Uterus (tissue), 2 donors: ENCODE measurements around the gene SLC6A6.

Experiments
- POLR2A ChIP-seq, 2 donors: fragments of 450-650 bp; IDR thresholded peaks; one replicate each; pipeline ENCODE4 v1.6.1; 2016; ENCODE audit warnings: antibody characterized with exemption in 2 of 2, mild to moderate bottlenecking in 1 of 2, moderate library complexity in 1 of 2
- TF ChIP-seq, protein P1 (sequence below), 4 experiments: fragments of 200-600 bp in 2 of 4; fragments of 450-650 bp in 2 of 4; sonication (generic) in 2 of 4; IDR thresholded peaks; one replicate each; pipeline ENCODE4 v1.5.1; 2016 to 2019; ENCODE audit warnings: antibody characterized with exemption in 4 of 4, mild to moderate bottlenecking in 2 of 4, moderate library complexity in 1 of 4

DNA sequence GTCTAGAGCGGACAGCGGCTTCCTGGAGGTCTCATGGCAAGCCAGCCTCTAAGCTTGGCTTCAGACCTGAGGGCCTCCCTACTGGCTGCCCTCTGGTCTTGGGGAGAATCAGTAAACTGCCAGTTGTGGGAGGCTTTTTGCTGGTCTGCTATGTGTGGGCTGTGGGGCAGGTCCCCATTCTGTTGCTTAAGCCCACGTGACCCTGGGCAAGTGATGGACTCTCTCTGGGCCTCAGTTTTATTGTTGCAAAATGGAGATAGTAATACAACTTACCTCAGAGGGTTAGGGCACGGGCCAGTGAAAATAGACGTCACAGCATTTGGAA is 61.7 kb downstream of the SLC6A6 start:
- TF ChIP-seq, protein P1, sequence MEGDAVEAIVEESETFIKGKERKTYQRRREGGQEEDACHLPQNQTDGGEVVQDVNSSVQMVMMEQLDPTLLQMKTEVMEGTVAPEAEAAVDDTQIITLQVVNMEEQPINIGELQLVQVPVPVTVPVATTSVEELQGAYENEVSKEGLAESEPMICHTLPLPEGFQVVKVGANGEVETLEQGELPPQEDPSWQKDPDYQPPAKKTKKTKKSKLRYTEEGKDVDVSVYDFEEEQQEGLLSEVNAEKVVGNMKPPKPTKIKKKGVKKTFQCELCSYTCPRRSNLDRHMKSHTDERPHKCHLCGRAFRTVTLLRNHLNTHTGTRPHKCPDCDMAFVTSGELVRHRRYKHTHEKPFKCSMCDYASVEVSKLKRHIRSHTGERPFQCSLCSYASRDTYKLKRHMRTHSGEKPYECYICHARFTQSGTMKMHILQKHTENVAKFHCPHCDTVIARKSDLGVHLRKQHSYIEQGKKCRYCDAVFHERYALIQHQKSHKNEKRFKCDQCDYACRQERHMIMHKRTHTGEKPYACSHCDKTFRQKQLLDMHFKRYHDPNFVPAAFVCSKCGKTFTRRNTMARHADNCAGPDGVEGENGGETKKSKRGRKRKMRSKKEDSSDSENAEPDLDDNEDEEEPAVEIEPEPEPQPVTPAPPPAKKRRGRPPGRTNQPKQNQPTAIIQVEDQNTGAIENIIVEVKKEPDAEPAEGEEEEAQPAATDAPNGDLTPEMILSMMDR (IDR thresholded peaks at IDR 0.05) = no peak
- no peak for TF ChIP-seq POLR2A (IDR thresholded peaks at IDR 0.05)
